Smooth muscle cell of the brain vasculature (primary cell): Measurements from ENCODE around the gene HMG20B.
"Not testable (repeated sequence)": the region's sequence is repeated elsewhere in the genome, so short reads cannot be mapped to it uniquely, and the experiment has no call there.

Source experiments
- DNase-seq: peaks from one replicate; pipeline ENCODE4 v3.0.0-alpha.2; 2012; ENCODE audit warnings: low read depth, low spot score

Gene HMG20B

DNA sequence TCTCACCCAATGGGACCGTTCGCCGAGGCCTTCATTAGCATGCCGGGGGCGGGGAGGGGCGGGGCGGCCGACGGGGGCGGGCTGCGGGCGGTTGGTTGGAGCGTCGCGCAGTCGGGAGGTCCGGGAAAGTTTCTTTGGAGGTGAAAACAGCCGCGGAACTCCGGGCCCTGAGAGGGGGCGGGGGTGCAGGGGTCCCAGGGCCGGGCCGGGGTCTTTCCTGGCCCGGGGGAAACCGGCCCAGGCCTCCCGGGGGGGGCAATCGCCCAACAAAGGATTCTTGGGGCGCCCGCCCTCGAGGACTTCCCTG, at the start of gene HMG20B:
Gene HMG20B, plus strand, starts transcription at position 90 of the 307 bp plus-strand sequence. CDS start 366 bp downstream, outside the sequence.
- DNase-seq: no peak

- no peak for DNase-seq
Observed at GRCh38 chr19:3523361-3524077, 49.2 kb upstream of the HMG20B start.

GRCh38 chr19:3524078-3524842, 48.5 kb upstream of the HMG20B start:
- DNase-seq: no peak

DNA sequence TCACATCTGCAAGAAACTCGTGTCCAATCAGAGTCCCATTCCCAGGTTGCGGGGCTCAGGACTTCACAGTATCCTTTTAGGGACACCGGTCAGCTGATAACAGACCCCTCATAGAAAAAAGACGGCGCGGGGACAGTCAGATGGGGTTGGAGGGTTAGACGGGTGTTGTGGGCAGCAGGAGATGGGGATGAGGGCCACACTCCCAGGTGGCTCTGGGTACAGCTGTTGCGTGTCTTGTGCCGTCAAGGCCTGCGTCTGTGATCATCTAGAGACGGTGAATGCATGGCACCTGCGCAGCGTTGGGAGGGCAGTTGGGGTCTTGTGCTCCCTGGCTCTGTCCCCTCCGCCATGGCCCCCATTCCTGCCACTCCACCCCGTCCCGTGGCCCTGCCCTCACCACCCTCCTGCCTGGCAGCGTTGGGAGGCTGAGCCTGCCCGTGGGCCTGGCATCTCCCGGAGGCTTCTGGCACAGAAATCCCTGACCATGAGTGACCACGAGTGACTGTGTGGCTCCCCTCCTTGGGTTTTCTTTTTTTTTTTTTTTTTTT, 47.8 kb upstream of the HMG20B start:
- no peak for DNase-seq

DNA sequence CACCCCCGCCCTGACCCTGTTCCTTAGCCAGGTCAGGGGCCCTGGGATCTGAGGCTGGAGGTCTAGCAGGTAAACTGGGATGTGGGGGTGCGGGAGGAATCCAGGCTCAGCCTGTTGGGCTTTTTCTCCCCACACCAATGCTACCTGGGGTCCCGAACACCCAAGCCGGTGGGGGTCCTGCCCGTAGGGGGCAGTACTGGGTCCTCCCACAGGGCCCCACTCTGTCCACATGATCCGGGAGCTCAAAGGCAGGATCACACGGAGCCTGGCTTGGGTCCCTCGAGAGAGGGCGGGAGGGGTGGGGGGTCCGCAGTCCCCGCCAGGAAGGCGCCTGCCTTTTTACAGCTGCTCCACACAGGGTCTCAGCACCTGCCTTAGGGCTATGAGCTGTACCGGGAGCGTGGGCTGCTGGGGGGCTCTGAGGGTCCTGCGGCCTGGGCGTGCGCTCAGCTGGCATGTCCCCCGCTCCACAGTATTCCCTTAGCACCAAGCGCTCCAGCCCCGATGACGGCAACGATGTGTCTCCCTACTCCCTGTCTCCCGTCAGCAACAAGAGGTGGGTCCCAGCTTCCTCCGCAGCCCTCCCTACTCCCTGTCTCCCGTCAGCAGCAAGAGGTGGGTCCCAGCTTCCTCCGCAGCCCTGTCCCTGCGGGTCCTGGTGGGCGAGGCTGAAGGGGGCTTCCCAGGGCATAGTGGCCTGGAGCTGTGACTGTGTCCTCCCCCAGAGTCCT, 46.1 kb upstream of the HMG20B start:
- no peak for DNase-seq

DNA sequence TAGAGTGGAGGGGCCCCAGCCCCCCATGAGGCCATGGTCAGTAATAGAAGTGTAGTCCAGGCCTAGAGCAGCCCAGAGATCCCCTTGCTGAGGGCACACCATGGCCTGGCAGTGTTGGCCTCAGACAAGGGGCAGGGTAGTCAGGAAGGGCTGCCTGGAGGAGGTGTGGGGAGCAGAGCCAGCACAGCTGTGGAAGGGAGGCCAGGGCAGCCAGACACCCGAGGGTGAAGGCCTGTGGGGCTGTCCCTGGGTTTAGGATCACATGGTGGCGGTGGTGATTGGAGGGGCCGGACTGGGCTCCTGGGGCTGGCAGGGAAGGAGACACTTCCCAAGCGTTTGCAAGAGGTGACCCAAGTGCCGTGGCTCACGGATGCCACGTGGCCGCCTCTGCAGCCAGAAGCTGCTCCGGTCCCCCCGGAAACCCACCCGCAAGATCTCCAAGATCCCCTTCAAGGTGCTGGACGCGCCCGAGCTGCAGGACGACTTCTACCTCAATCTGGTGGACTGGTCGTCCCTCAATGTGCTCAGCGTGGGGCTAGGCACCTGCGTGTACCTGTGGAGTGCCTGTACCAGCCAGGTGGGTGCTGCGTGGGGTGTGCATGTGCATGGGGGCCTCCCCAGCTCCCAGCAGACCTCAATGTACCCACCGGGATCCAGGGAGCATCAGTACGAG, 45.4 kb upstream of the HMG20B start:
- no peak for DNase-seq

DNA sequence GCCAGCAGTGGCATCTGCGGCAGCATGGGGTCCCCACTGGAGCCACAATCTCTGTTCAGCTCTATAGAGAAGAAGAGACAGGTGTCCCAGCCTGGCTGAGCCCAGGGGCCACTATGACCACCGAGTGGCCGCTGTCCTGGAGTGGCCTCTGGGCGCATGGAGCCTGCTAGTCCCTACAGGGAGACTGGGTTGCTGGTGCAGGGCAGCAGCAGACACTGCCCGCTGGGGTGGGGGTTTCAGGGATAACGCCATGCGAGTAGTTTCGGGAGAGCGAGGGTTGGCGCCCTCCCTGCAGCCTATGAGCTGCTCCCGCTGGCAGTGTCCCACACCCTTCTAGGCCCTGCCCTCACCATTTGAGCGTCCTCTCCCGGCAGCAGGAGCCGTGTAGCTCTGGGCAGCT, 44.7 kb upstream of the HMG20B start:
- no peak for DNase-seq

GRCh38 chr19:3528539-3529211, 44.1 kb upstream of the HMG20B start:
- no peak for DNase-seq

GRCh38 chr19:3529299-3529698, 43.4 kb upstream of the HMG20B start:
- not testable (repeated sequence) for DNase-seq

GRCh38 chr19:3530389-3530788, 42.4 kb upstream of the HMG20B start:
- no peak for DNase-seq

DNA sequence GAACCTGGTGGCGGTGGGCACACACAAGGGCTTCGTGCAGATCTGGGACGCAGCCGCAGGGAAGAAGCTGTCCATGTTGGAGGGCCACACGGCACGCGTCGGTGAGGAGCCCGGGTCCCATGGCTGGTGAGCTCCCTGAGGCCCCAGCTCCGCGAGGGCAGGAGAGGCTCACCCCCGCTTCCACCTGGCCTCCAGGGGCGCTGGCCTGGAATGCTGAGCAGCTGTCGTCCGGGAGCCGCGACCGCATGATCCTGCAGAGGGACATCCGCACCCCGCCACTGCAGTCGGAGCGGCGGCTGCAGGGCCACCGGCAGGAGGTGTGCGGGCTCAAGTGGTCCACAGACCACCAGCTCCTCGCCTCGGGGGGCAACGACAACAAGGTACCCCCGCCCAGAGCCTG, 41.0 kb upstream of the HMG20B start:
- DNase-seq: no peak

- no peak for DNase-seq
Observed at GRCh38 chr19:3532154-3532786, 40.5 kb upstream of the HMG20B start.

DNA sequence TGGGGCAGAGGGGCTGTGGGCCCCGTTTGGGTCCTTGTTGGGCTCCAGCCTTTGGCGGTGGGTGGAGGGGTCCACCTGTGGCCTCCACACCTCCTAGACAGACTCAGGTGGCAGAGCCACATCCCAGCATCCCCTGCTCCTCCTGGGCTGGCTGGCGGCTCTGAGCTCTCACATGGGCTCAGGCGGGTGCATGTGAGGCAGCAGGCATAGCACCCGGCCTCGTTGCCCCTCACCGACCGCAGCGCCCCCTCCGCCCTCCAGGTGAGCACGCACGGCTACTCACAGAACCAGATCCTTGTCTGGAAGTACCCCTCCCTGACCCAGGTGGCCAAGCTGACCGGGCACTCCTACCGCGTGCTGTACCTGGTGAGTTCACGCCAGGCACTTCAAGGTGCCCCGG, 39.7 kb upstream of the HMG20B start:
- DNase-seq: no peak

- DNase-seq: no peak
Observed at GRCh38 chr19:3533563-3534216, 39.1 kb upstream of the HMG20B start.

DNA sequence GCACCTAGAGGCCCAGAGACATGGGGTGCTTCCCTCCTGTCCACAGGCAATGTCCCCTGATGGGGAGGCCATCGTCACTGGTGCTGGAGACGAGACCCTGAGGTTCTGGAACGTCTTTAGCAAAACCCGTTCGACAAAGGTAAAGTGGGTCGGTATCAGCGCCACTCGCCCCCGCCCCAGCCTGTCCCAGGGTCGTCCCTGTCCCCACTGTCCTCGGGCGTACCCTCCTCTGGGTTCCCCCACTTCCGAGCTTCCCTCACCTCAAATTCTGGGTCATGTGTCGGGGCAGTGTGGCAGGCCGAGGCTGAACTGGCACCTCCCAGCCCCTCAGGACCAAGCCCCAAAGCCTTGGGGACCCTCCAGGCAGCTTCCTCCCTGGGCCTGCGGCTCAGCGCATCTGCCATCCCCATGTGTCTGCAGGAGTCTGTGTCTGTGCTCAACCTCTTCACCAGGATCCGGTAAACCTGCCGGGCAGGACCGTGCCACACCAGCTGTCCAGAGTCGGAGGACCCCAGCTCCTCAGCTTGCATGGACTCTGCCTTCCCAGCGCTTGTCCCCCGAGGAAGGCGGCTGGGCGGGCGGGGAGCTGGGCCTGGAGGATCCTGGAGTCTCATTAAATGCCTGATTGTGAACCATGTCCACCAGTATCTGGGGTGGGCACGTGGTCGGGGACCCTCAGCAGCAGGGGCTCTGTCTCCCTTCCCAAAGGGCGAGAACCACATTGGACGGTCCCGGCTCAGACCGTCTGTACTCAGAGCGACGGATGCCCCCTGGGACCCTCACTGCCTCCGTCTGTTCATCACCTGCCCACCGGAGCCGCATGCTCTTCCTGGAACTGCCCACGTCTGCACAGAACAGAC, 38.1 kb upstream of the HMG20B start:
- no peak for DNase-seq

GRCh38 chr19:3535235-3535535, 37.6 kb upstream of the HMG20B start:
- DNase-seq: no peak

GRCh38 chr19:3535563-3535965, 37.2 kb upstream of the HMG20B start:
- DNase-seq: no peak

- no peak for DNase-seq
Observed at GRCh38 chr19:3535981-3536380, 36.8 kb upstream of the HMG20B start.

DNA sequence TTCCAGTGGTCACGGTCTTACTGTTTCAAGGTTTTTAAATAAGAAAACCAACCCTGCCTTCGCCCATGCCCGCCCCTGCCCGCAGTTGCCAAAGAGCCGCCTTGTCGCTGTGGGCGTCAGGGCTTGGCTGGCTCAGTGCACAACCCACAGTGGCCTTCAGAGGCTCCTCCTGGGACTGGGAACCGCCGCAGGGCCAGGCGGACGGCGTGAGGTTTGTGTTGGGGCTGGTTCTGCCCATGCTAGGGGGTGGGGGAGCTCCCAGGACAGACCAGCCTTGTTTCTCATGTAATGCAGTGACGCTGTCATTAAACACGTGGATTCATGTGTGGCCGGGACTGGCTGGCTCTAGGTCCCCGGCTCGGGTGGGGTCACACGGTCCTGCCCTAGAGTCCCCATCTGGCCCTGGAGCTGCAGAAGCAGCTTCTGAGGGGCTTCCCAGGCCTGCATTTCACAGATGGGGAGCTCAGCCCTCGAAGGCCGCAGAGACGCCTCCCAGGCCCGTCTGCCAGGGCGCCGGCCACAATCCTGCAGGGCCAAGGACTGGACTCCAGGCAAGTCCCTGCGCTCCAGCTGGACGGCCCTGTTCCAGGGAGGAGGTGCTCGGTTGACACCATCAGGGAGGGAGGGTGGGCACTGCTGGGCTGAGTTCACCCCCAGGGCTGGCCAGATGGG, 36.2 kb upstream of the HMG20B start:
- DNase-seq: no peak
